Esophagus squamous epithelium (tissue), 5 donors: ENCODE measurements around the gene OR1E1. TPM values are rescaled to one million over a fixed set of nuclear protein-coding genes. Genes with fewer than 3 reads are reported as not detected.
"Not testable (repeated sequence)": the region's sequence is repeated elsewhere in the genome, so short reads cannot be mapped to it uniquely, and the experiment has no call there.

Experiments
- DNase-seq: peaks from one replicate; lab custom pipeline; 2025; lab: John Stamatoyannopoulos, UW
- H3K27ac ChIP-seq, 4 donors: fragments of 200-600 bp; sonication (generic); one replicate each; pipeline ENCODE4 v1.5.1; 2016 to 2019; ENCODE audit warnings: mild to moderate bottlenecking in 1 of 4
- H3K27me3 ChIP-seq, 4 donors: fragments of 200-600 bp; sonication (generic); 1 replicate in 3 of 4; 2 replicates in 1 of 4; pipeline versions ENCODE4 v1.5.1 to v1.6.0; 2017 to 2021; ENCODE audit warnings: antibody characterized with exemption in 1 of 4
- H3K36me3 ChIP-seq, 3 donors: fragments of 200-600 bp; sonication (generic); one replicate each; pipeline ENCODE4 v1.5.1; 2016 to 2019
- H3K4me1 ChIP-seq, 3 donors: fragments of 200-600 bp; sonication (generic); one replicate each; pipeline ENCODE4 v1.5.1; 2017 to 2019
- H3K4me3 ChIP-seq, 4 donors: fragments of 200-600 bp; sonication (generic); 1 replicate in 3 of 4; 2 replicates in 1 of 4; pipeline ENCODE4 v1.5.1; 2016 to 2019; ENCODE audit warnings: mild to moderate bottlenecking in 2 of 4, moderate library complexity in 1 of 4
- H3K9me3 ChIP-seq, 3 donors: fragments of 200-600 bp; sonication (generic); one replicate each; pipeline ENCODE4 v1.5.1; 2016 to 2019
- CTCF ChIP-seq, 6 experiments: fragments of 450-650 bp in 4 of 6; fragments of 200-600 bp in 2 of 6; sonication (generic) in 2 of 6; IDR thresholded peaks; one replicate each; pipeline ENCODE4 v1.5.1; 2016 to 2019; ENCODE audit warnings: antibody characterized with exemption in 6 of 6, mild to moderate bottlenecking in 4 of 6, moderate library complexity in 4 of 6
- POLR2A ChIP-seq, 4 donors: fragments of 450-650 bp; IDR thresholded peaks; one replicate each; pipeline ENCODE4 v1.6.1; 2017; ENCODE audit warnings: antibody characterized with exemption in 4 of 4, mild to moderate bottlenecking in 4 of 4, moderate library complexity in 3 of 4
- WGBS, 2 donors: methylation state at CpG; one replicate each; pipeline ENCODE4 v1.1.5; 2018; 5-methylcytosine and 5-hydroxymethylcytosine counted together
- intact Hi-C: fragments of 100-400 bp; cut with DNase I; formaldehyde crosslinking; loops from one replicate; pipeline ENCODE4 v1.15.0; 2022
- total RNA-seq, 4 donors: library from RNA; depleted of rRNA; stranded (reverse); fragments of >200 nt; gene quantifications; one replicate each; pipeline ENCODE4 v1.1.0, GENCODE V29; 2016
- donor health status: DM: yes; HTN: yes; CAD: no.

OR1E1 gene
- total RNA-seq: not detected

GRCh38 chr17:3398310-3398709 is at the start of gene OR1E1:
TSS of gene OR1E1 (minus strand) at chr17:3398410. CDS start at chr17:3398410, 0 bp downstream.
- WGBS, 2 donors: 57 to 78% methylated on average over 1 of the region's 1 CpG
- no peaks in the 10 kb centered on the region for H3K9me3 ChIP-seq
- intact Hi-C loops: no loop called here
- no peak within 1 kb of the TSS for H3K4me3 ChIP-seq
- no peak within 1 kb of the TSS for H3K27ac ChIP-seq
- TF ChIP-seq POLR2A (IDR thresholded peaks at IDR 0.05) (no peak), CTCF (IDR thresholded peaks at IDR 0.05) (no peak)
- peaks cover 0 to 17% (median 0%) of the 10 kb centered on the region in 4 donors for H3K27me3 ChIP-seq
- no peaks in the 10 kb centered on the region for H3K4me1 ChIP-seq
- H3K36me3 ChIP-seq: no peaks in the 10 kb centered on the region
- no peak for DNase-seq

GRCh38 chr17:3447625-3448024 is 49.4 kb upstream of the OR1E1 start:
- no peaks in the 10 kb centered on the region for H3K4me1 ChIP-seq
- no peak overlapping the region for H3K27ac ChIP-seq
- DNase-seq: no peak
- TF ChIP-seq CTCF (IDR thresholded peaks at IDR 0.05): no peak
- no peak for TF ChIP-seq POLR2A (IDR thresholded peaks at IDR 0.05)
- intact Hi-C loops: no loop called here
- H3K9me3 ChIP-seq: no peaks in the 10 kb centered on the region
- no peaks in the 10 kb centered on the region for H3K36me3 ChIP-seq
- WGBS, 2 donors: 33 to 47% methylated on average over 2 of the region's 2 CpGs
- H3K4me3 ChIP-seq: no peak overlapping the region
- peaks cover 0 to 3% (median 0%) of the 10 kb centered on the region in 4 donors for H3K27me3 ChIP-seq

- no peak overlapping the region for H3K4me3 ChIP-seq
- no peak for DNase-seq
- intact Hi-C loops: no loop called here
- H3K27me3 ChIP-seq: peaks cover 0 to 9% (median 0%) of the 10 kb centered on the region in 4 donors
- no peak overlapping the region for H3K27ac ChIP-seq
- H3K9me3 ChIP-seq: no peaks in the 10 kb centered on the region
- H3K36me3 ChIP-seq: no peaks in the 10 kb centered on the region
- 49 to 55% methylated on average over 2 of the region's 2 CpGs for WGBS, 2 donors
- no peaks in the 10 kb centered on the region for H3K4me1 ChIP-seq
- TF ChIP-seq CTCF (IDR thresholded peaks at IDR 0.05): no peak
- TF ChIP-seq POLR2A (IDR thresholded peaks at IDR 0.05): no peak
These were observed 42.2 kb upstream of the OR1E1 start for GRCh38 chr17:3440451-3440850.

GRCh38 chr17:3438368-3438767 is 40.2 kb upstream of the OR1E1 start:
- WGBS, 2 donors: 55 to 58% methylated on average over 1 of the region's 1 CpG
- no peaks in the 10 kb centered on the region for H3K36me3 ChIP-seq
- no peaks in the 10 kb centered on the region for H3K4me1 ChIP-seq
- TF ChIP-seq CTCF (IDR thresholded peaks at IDR 0.05) (no peak), POLR2A (IDR thresholded peaks at IDR 0.05) (no peak)
- H3K9me3 ChIP-seq: no peaks in the 10 kb centered on the region
- intact Hi-C loops: no loop called here
- H3K27me3 ChIP-seq: peaks cover 0 to 7% (median 0%) of the 10 kb centered on the region in 4 donors
- no peak for DNase-seq
- H3K27ac ChIP-seq: no peak overlapping the region
- no peak overlapping the region for H3K4me3 ChIP-seq

GRCh38 chr17:3433741-3434140 is 35.5 kb upstream of the OR1E1 start, which contains the start of gene OR1E2:
TSS of gene OR1E2 (minus strand) at chr17:3433841. CDS start at chr17:3433841, 0 bp downstream.
- no peak within 1 kb of the TSS for H3K27ac ChIP-seq
- no peaks in the 10 kb centered on the region for H3K4me1 ChIP-seq
- no peaks in the 10 kb centered on the region for H3K9me3 ChIP-seq
- no peak for TF ChIP-seq POLR2A (IDR thresholded peaks at IDR 0.05)
- no peak for TF ChIP-seq CTCF (IDR thresholded peaks at IDR 0.05)
- WGBS, 2 donors: 57 to 67% methylated on average over 3 of the region's 3 CpGs
- peaks cover 0 to 6% (median 0%) of the 10 kb centered on the region in 4 donors for H3K27me3 ChIP-seq
- intact Hi-C loops: no loop called here
- no peak for DNase-seq
- H3K36me3 ChIP-seq: no peaks in the 10 kb centered on the region
- H3K4me3 ChIP-seq: no peak within 1 kb of the TSS

- DNase-seq, H3K4me1 ChIP-seq, H3K4me3 ChIP-seq, H3K27ac ChIP-seq, H3K27me3 ChIP-seq, intact Hi-C loops, H3K36me3 ChIP-seq, H3K9me3 ChIP-seq: not testable (repeated sequence)
- 28 to 36% methylated on average over 7 of the region's 7 CpGs for WGBS, 2 donors
These were observed 35.0 kb upstream of the OR1E1 start for GRCh38 chr17:3433215-3433614.
